HL-60 (cell line): ENCODE results near the gene IMMP2L.

Experiments used
- DNase-seq, 2 experiments: peaks; one replicate each; pipeline ENCODE4 v3.0.0-alpha.2; 2010 to 2020; ENCODE audit warnings: low read depth in 1 of 2, low spot score in 1 of 2
- H3K27ac ChIP-seq: fragments of 250-450 bp; sonication (Bioruptor Pico); replicated peaks from 2 replicates; pipeline ENCODE4 v1.5.1; 2020; ENCODE audit warnings: mild to moderate bottlenecking, moderate library complexity
- H3K27me3 ChIP-seq: fragments of 250-450 bp; sonication (Bioruptor Pico); 2 replicates; pipeline ENCODE4 v1.5.1; 2021; ENCODE audit warnings: mild to moderate bottlenecking, moderate library complexity; ENCODE audit not compliant: insufficient read depth, poor library complexity, severe bottlenecking
- H3K4me3 ChIP-seq: replicated peaks from 2 replicates; pipeline ENCODE4 v1.5.1; 2011; ENCODE audit warnings: mild to moderate bottlenecking, control low read depth, low read length; ENCODE audit not compliant: insufficient read depth
- CTCF ChIP-seq: IDR thresholded peaks from one replicate; pipeline ENCODE4 v1.5.1; 2011; ENCODE audit warnings: low read length, control low read depth, inconsistent platforms; ENCODE audit not compliant: insufficient read depth
- GABPA ChIP-seq: IDR thresholded peaks from 2 replicates; pipeline ENCODE4 v1.6.1; 2012; ENCODE audit warnings: low read depth
- POLR2AphosphoS5 ChIP-seq: IDR thresholded peaks from 2 replicates; pipeline ENCODE4 v1.6.1; 2012; ENCODE audit warnings: low read depth
- REST ChIP-seq: IDR thresholded peaks from 2 replicates; pipeline ENCODE4 v1.6.1; 2012; ENCODE audit warnings: low read depth; ENCODE audit not compliant: insufficient replicate concordance
- SPI1 ChIP-seq: IDR thresholded peaks from 2 replicates; pipeline ENCODE4 v1.6.1; 2012; ENCODE audit warnings: low read depth, mild to moderate bottlenecking, borderline replicate concordance

IMMP2L gene

GRCh38 chr7:110790992-110791391 is 771.3 kb downstream of the IMMP2L start:
- H3K27me3 ChIP-seq = no peaks in the 10 kb centered on the region
- H3K4me3 ChIP-seq = no peak overlapping the region
- no peak for DNase-seq
- TF ChIP-seq REST = no peak
- no peak for TF ChIP-seq POLR2AphosphoS5
- no peak for TF ChIP-seq CTCF
- no peak for TF ChIP-seq GABPA
- TF ChIP-seq SPI1 = no peak
- no peak overlapping the region for H3K27ac ChIP-seq

- H3K27me3 ChIP-seq = no peaks in the 10 kb centered on the region
- DNase-seq = no peak
- no peak overlapping the region for H3K4me3 ChIP-seq
- H3K27ac ChIP-seq = no peak overlapping the region
- TF ChIP-seq SPI1 = no peak
- no peak for TF ChIP-seq GABPA
- no peak for TF ChIP-seq REST
- no peak for TF ChIP-seq CTCF
- TF ChIP-seq POLR2AphosphoS5 = no peak
Observed at GRCh38 chr7:110786328-110786965, 775.8 kb downstream of the IMMP2L start.

- no peaks in the 10 kb centered on the region for H3K27me3 ChIP-seq
- TF ChIP-seq POLR2AphosphoS5 (no peak), GABPA (no peak), CTCF (no peak), SPI1 (no peak), REST (no peak)
Observed at GRCh38 chr7:110784749-110785148, 777.5 kb downstream of the IMMP2L start.

More at GRCh38 chr7:110784749-110785148, 777.5 kb downstream of the IMMP2L start:
- Histone ChIP-seq H3K27ac (no peak overlapping the region), H3K4me3 (no peak overlapping the region)
- DNase-seq = no peak
